ENCODE results near the gene LRRC25.

LRRC25 gene

GRCh38 chr19:18397242-18398202 is at the start of gene LRRC25:
Gene LRRC25, minus strand, starts transcription at chr19:18397622. Its CDS starts 659 bp downstream, at chr19:18396963.
- DNase-seq = peak; percentile 28

- DNase-seq = no peak
These were observed 49.5 kb upstream of the LRRC25 start for GRCh38 chr19:18446811-18447359.

GRCh38 chr19:18446145-18446810 is 48.9 kb upstream of the LRRC25 start:
- no peak for DNase-seq

GRCh38 chr19:18445262-18445948 is 48.0 kb upstream of the LRRC25 start:
- DNase-seq = no peak

GRCh38 chr19:18444513-18444912 is 47.1 kb upstream of the LRRC25 start:
- no peak for DNase-seq

- DNase-seq = no peak
These were observed 46.4 kb upstream of the LRRC25 start for GRCh38 chr19:18443831-18444230.

GRCh38 chr19:18443406-18443805 is 46.0 kb upstream of the LRRC25 start:
- DNase-seq = no peak

- no peak for DNase-seq
These were observed 45.5 kb upstream of the LRRC25 start for GRCh38 chr19:18442941-18443340.

- peak; percentile 73 for DNase-seq
These were observed 44.7 kb upstream of the LRRC25 start for GRCh38 chr19:18441804-18442788.

GRCh38 chr19:18440936-18441803 is 43.7 kb upstream of the LRRC25 start:
- no peak for DNase-seq

GRCh38 chr19:18440415-18440877 is 43.0 kb upstream of the LRRC25 start:
- peak; percentile 49 for DNase-seq

- no peak for DNase-seq
These were observed 42.5 kb upstream of the LRRC25 start for GRCh38 chr19:18439910-18440237.

- no peak for DNase-seq
These were observed 41.8 kb upstream of the LRRC25 start for GRCh38 chr19:18439025-18439909.

GRCh38 chr19:18438331-18439024 is 41.1 kb upstream of the LRRC25 start:
- no peak for DNase-seq

GRCh38 chr19:18437491-18438330 is 40.3 kb upstream of the LRRC25 start, which contains the start of gene ISYNA1:
Gene ISYNA1, minus strand, starts transcription at chr19:18438133. Its CDS starts 154 bp downstream, at chr19:18437979.
- peak; percentile 66 for DNase-seq

GRCh38 chr19:18436671-18437490 is 39.5 kb upstream of the LRRC25 start:
- peak; percentile 88 for DNase-seq
